GM18517 (cell line): ENCODE data around the gene PCYT2.

Source experiments
- ATAC-seq: cut with Tn5 transposase; IDR thresholded peaks from one replicate; pipeline ENCODE4 v1.9.1; 2021; ENCODE audit warnings: mild to moderate bottlenecking, moderate library complexity; ENCODE audit not compliant: unreplicated experiment

The PCYT2 gene

GRCh38 chr17:81902023-81902652, 9.1 kb downstream of the PCYT2 start, which contains the start of gene NPB:
Gene NPB, plus strand, starts transcription at chr17:81902238. Its CDS starts 40 bp downstream, at chr17:81902278.
- ATAC-seq: no peak

DNA sequence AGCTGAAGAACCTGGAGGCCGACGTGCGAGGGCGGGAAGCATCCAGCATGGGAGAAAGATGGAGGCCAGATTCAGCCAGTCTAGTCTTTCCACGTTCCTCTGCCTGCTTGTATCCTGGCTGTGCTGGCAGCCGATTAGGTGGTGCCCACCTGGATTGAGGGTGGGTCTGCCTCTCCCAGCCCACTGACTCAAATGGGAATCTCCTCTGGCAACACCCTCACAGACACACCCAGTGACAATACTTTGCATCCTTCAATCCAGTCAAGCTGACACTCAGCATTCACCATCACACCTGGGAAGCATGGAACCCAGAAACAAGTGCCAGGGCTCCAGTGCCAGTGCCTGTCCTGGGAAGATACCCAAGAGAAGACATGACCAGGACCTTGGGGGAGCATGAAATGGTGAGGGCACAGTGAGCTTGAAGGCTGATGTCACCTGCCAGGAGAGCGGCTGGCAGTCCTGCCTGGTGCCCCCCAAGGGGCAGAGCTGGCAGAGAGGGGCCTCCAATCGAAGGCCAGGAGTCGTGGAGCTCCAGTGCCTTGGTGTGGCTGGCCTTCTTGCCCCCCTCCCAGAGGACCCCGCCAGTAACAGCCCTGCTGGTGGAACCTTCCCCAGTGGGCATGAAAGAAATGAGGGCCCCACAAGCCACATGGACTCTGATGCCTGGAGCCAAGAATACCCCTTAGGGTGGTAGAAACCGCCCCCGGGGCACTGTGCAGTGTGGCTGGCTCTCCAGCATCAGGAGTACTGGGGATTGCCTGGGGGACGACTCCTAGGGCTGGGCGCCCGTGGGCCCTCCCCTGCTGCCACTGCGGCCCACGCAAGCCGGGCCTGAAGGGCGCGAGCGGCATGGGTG, 9.8 kb downstream of the PCYT2 start:
- ATAC-seq: no peak

GRCh38 chr17:81900181-81900820, 10.9 kb downstream of the PCYT2 start:
- no peak for ATAC-seq

- no peak for ATAC-seq
Observed at GRCh38 chr17:81899514-81900166, 11.6 kb downstream of the PCYT2 start.

DNA sequence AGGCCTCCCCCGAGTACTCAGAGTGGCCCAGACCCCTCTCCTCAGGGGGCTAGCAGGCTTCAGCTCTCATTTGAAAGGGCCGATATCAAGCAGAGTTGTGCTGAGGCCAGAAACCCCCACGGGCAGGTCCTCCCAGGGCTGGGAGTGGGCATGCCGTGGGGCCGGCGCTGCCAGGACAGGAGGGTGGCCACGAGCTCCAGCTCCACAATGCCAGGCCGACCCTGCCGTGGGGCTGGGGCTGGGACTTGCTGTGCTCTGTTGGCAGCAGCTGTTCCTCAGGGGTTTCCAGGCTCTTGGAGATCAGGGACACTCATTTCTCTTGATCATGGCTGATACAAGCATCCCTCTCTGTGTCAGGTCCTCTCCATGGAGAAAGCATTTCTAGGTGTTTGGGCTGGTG, 12.3 kb downstream of the PCYT2 start:
- no peak for ATAC-seq

DNA sequence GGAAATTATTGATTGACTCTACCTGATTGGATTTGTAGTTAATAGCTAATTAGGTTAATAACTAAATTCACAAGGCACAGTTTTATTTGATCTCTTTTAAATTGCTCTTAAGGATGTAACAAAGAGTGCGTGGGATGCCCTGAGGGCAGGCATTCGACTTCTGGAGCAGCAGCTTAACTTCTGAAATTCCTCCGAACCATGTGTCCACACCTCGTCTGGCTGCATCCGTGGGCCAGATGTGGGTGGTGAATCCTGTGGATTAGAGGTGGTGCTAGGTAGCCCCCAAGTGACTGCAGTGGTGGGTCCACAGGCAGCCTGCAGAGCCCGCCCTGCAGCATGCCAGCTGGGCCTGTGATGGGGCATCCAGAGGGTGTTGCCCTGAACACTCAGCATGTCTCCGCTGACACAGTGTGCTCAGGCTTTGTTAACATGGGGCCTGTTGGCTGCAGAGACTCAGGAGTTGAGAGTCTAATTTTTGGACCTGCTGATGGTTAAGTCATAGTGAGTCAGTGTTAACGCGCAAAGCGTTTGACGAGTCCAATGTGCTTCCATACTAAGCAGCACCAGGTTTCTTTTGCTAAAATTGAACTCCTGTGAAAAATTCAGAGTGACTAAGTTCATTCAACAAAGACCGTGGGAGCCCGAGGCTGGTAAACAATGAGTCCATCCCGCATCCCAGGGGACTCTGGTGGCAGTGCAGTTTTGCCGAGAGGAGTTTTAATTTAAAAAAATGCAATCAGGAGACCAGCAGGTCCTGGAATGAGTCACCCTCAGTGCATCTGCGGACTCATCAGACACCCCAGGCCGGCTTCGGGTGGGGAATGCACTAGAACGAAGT, 13.0 kb downstream of the PCYT2 start:
- ATAC-seq: no peak

DNA sequence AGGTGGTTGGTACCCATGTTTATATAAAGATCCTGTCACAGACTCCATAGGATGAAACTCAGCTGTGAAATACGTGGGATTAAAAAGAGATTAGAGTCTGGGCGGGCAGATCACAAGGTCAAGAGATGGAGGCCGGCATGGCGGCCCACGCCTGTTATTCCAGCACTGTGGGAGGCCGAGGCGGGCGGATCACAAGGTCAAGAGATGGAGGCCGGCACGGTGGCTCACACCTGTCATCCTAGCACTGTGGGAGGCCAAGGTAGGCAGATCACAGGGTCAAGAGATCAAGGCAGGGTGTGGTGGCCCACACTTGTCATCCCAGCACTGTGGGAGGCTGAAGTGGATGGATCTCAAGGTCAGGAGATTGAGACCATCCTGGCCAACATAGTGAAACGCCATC, 15.8 kb downstream of the PCYT2 start:
- ATAC-seq: no peak

GRCh38 chr17:81891303-81891552, 20.0 kb downstream of the PCYT2 start:
- no peak for ATAC-seq

GRCh38 chr17:81890447-81891302, 20.5 kb downstream of the PCYT2 start:
- peak; percentile 6 for ATAC-seq

GRCh38 chr17:81889602-81890001, 21.6 kb downstream of the PCYT2 start:
- no peak for ATAC-seq

DNA sequence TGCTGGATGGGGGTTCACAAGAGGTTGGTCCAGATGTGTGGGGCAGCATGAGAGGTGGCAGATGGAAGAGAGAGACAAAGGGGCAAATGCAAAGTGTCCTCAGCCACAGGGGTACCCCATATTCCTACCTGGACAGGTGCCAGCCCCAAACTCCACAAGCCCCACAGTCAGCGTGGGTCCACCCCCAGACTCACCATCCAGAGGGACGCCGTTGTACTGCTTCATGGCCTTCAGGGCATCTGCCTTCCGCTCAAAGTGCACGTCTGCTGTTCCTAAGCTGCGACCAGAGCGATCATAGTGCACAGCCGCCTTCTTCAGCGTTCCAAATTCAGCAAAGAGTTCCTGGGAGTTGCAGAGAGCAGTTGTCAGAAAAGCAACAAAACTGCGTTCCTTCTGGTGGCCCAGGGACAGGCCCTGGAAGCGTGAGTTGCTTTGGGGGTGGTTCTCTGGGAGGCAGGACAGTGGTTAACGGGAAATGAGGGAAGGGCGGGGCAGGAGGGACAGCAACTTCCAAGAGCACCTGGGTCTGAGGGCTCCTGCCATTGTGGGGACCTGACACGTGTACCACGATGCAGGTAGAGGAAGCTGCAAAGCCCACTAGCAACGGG, 22.1 kb downstream of the PCYT2 start:
- no peak for ATAC-seq

DNA sequence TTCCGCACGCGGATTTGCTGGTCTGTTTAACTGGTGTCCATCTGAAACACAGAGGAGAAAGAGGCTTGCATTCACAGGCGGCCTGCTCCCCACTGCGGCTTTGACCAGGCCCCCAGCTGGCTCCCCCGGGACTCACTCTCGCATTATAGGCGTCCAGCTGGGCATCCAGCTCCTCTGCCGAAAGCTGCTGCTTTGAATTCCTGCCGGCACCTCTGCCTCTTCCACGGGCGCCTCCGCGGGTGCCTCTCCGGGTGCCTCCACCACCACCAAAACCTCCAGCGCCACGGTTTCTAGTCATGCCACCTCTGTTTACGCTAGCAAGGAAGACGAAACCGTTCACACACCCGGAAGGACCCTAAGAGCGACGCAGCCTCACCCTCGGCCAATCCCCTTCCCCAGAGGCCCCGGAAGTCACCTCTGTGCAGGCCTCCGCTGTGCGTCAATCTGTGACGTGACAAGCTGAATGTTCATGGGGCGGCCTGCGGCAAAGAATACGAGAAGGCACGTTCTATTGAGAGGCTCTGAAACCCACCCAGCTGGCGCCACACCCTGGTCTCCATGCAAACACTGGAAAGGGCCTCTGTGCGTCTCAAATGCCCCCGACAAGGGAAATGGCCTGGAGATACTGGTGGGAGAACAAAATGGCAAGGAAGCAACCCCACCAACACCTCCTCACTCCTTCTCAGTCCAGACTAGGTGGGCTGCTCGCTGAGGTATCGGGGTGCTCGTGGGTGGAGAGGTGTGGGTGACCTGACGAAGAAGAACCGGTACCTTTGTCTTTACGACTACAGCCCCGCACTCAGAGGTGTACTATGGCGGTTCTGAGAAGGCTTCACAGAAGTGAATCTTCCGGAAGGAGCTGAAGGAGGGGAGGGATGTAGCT, 22.9 kb downstream of the PCYT2 start:
- no peak for ATAC-seq

- ATAC-seq: no peak
Observed at GRCh38 chr17:81885869-81886548, 25.2 kb downstream of the PCYT2 start.

DNA sequence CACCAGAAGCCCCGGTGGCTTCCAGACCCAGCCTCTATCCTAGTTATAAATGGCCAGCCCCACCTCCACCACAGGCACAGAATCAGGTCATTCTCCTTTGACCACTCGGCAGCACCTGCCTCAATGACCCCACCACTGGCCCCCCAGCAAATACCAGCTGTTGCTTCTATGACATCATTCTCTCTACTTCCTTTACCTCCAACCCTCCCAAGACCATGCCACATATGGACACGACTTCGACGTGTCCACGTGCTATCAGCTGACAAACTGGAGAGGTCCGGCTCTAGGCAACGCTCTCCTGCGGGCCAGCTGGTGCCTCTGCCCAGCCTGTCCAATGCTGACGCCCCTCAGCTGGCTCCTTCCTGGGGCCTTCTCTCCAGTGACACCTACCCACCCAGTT, 25.7 kb downstream of the PCYT2 start:
- no peak for ATAC-seq

- ATAC-seq: no peak
Observed at GRCh38 chr17:81884968-81885367, 26.2 kb downstream of the PCYT2 start.

DNA sequence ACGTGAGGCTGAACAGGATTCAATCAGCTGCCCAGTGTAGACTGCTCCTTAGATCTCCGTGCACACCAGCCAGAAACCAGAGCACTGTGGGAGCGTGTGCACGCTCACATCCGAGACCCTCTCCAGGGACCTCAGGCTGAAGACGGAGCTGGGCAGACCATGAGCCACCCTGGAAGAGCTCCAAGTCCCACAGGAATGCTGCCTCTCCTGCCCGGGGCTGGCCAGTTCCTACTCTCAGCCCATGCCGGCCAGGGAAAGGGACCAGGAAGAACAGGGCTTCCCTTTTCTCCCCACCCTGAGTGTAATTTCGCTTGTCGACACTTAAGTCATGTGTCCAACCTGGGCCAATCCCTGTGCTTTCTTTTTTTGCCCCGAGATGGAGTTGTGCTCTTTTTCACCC, 26.7 kb downstream of the PCYT2 start:
- no peak for ATAC-seq

GRCh38 chr17:81879121-81879520, 32.1 kb downstream of the PCYT2 start:
- ATAC-seq: no peak

GRCh38 chr17:81878294-81878693, 32.9 kb downstream of the PCYT2 start:
- no peak for ATAC-seq
